PC-3 (cell line): ENCODE measurements around the gene MACROD2.

Experiments used
- EZH2phosphoT487 ChIP-seq: fragments of 300-600 bp; sonication (generic); IDR thresholded peaks from 2 replicates; pipeline ENCODE4 v1.6.1; 2018; ENCODE audit warnings: mild to moderate bottlenecking, antibody characterized with exemption, low read length, borderline replicate concordance
- TF ChIP-seq, protein P1 (sequence below): fragments of 300-600 bp; sonication (generic); conservative IDR thresholded peaks from 2 replicates; pipeline ENCODE4 v1.5.1; 2017; ENCODE audit warnings: antibody characterized with exemption, low read depth, mild to moderate bottlenecking, low read length

DNA sequence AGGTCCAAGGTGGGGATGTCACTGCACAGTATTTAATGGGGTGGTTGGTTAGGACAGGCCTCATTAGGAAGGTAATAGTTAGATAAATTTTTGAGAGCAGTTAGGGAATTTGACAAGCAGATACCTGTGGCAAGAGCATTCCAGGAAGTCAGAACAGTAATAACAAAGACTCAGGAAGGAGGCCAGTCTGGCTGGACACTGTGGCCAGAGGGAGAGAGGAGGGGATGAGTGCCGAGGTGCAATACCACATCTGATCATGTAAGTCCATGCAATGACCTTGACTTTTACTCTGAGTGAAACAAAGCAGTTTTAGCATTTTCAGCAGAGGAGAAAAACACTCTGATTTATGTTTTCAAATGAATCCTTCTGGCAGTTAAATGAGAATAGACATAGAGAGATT, 1332.8 kb downstream of the MACROD2 start:
- TF ChIP-seq, protein P1, sequence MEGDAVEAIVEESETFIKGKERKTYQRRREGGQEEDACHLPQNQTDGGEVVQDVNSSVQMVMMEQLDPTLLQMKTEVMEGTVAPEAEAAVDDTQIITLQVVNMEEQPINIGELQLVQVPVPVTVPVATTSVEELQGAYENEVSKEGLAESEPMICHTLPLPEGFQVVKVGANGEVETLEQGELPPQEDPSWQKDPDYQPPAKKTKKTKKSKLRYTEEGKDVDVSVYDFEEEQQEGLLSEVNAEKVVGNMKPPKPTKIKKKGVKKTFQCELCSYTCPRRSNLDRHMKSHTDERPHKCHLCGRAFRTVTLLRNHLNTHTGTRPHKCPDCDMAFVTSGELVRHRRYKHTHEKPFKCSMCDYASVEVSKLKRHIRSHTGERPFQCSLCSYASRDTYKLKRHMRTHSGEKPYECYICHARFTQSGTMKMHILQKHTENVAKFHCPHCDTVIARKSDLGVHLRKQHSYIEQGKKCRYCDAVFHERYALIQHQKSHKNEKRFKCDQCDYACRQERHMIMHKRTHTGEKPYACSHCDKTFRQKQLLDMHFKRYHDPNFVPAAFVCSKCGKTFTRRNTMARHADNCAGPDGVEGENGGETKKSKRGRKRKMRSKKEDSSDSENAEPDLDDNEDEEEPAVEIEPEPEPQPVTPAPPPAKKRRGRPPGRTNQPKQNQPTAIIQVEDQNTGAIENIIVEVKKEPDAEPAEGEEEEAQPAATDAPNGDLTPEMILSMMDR, result no peak
- TF ChIP-seq EZH2phosphoT487, result no peak
